B cell (primary cell): ENCODE measurements around the gene CLEC2A. TPM values are rescaled to one million over a fixed set of nuclear protein-coding genes. Genes with fewer than 3 reads are reported as not detected.

Experiments
- ATAC-seq: fragments of 200-7000 bp; cut with Tn5 transposase; one replicate; pipeline ENCODE4 v1.10.0; 2021; ENCODE audit warnings: low read depth, mild to moderate bottlenecking, moderate number of reproducible peaks, moderate library complexity
- CTCF ChIA-PET: fragments of 350-600 bp; sonication (Branson Sonifier 250); formaldehyde crosslinking; loops from one replicate; lab custom pipeline; 2021; ENCODE audit warnings: antibody characterized with exemption, inconsistent platforms; lab: Charles Lee
- POLR2A ChIA-PET: fragments of 350-600 bp; sonication (Branson Sonifier 250); formaldehyde crosslinking; loops from one replicate; lab custom pipeline; 2021; ENCODE audit warnings: antibody characterized with exemption; lab: Charles Lee
- DNase-seq: peaks from one replicate; pipeline ENCODE4 v3.0.0; 2013
- H2AFZ ChIP-seq: 2 replicates; pipeline ENCODE4 v1.6.1; 2012; ENCODE audit warnings: mild to moderate bottlenecking, low read depth, low read length; ENCODE audit not compliant: insufficient read depth, poor library complexity, severe bottlenecking
- H3K27ac ChIP-seq, 2 donors: 1 replicate in 1 of 2; 2 replicates in 1 of 2; pipeline ENCODE4 v1.5.1; 2012 to 2013; ENCODE audit warnings: low read length in 2 of 2, mild to moderate bottlenecking in 2 of 2, moderate library complexity in 1 of 2
- H3K27me3 ChIP-seq, 4 experiments: fragments of 200-600 bp in 1 of 4; sonication (generic) in 1 of 4; replicated peaks in 1 of 4; 1 replicate in 2 of 4; 2 replicates in 2 of 4; pipeline versions ENCODE4 v1.6.1 to v1.7.0; 2013 to 2016; ENCODE audit warnings: low read length in 3 of 4, mild to moderate bottlenecking in 2 of 4, mixed read lengths in 1 of 4, moderate library complexity in 1 of 4; ENCODE audit not compliant: insufficient read depth in 4 of 4, control insufficient read depth in 3 of 4; ENCODE audit errors: control extremely low read depth in 1 of 4
- H3K36me3 ChIP-seq, 2 experiments: replicated peaks in 1 of 2; 1 replicate in 1 of 2; 2 replicates in 1 of 2; pipeline versions ENCODE4 v1.6.1 to v1.7.1; 2013; ENCODE audit warnings: low read length in 1 of 2; ENCODE audit not compliant: insufficient read depth in 2 of 2, control insufficient read depth in 1 of 2; ENCODE audit errors: control extremely low read depth in 1 of 2, extremely low read depth in 1 of 2
- H3K4me1 ChIP-seq, 2 donors: fragments of 200-600 bp in 1 of 2; sonication (generic) in 1 of 2; 1 replicate in 1 of 2; 2 replicates in 1 of 2; pipeline versions ENCODE4 v1.5.1 to v1.6.1; 2013 to 2017; ENCODE audit warnings: low read length in 2 of 2; ENCODE audit not compliant: control insufficient read depth in 2 of 2, insufficient read depth in 2 of 2
- H3K4me2 ChIP-seq: replicated peaks from 2 replicates; pipeline ENCODE3; 2012; ENCODE audit warnings: mild to moderate bottlenecking, low read depth, low read length; ENCODE audit not compliant: poor library complexity, severe bottlenecking
- H3K4me3 ChIP-seq, 5 experiments: fragments of 200-600 bp in 1 of 5; sonication (generic) in 1 of 5; 1 replicate in 3 of 5; 2 replicates in 2 of 5; pipeline versions ENCODE4 v1.5.1 to v1.7.0; 2011 to 2016; ENCODE audit warnings: low read length in 4 of 5, mild to moderate bottlenecking in 4 of 5, low read depth in 2 of 5, control low read depth in 1 of 5, moderate library complexity in 1 of 5; ENCODE audit not compliant: insufficient read depth in 1 of 5; ENCODE audit errors: control extremely low read depth in 1 of 5, extremely low read depth in 1 of 5
- H3K79me2 ChIP-seq: fragments of 200-600 bp; sonication (generic); one replicate; pipeline ENCODE4 v1.6.0; 2016; ENCODE audit warnings: low read length; ENCODE audit not compliant: control insufficient read depth, insufficient read depth
- H3K9ac ChIP-seq: fragments of 200-600 bp; sonication (generic); 2 replicates; pipeline ENCODE4 v1.6.1; 2017; ENCODE audit warnings: mild to moderate bottlenecking, low read length, moderate library complexity
- H3K9me3 ChIP-seq, 3 donors: one replicate each; pipeline versions ENCODE4 v1.6.1 to v1.7.1; 2013; ENCODE audit warnings: low read length in 2 of 3; ENCODE audit not compliant: control insufficient read depth in 2 of 3, insufficient read depth in 1 of 3; ENCODE audit errors: control extremely low read depth in 1 of 3
- H4K20me1 ChIP-seq: 2 replicates; pipeline ENCODE4 v1.6.0; 2012; ENCODE audit warnings: mild to moderate bottlenecking, low read length; ENCODE audit not compliant: insufficient read depth, control insufficient read depth, poor library complexity, severe bottlenecking
- H3K27ac Mint-ChIP-seq: one replicate; pipeline ENCODE4 v1.8.0; 2021; ENCODE audit warnings: mixed read lengths
- H3K27me3 Mint-ChIP-seq: one replicate; pipeline ENCODE4 v1.8.0; 2021; ENCODE audit warnings: mixed read lengths
- H3K4me1 Mint-ChIP-seq: one replicate; pipeline ENCODE4 v1.8.0; 2021; ENCODE audit warnings: mixed read lengths
- H3K4me3 Mint-ChIP-seq: one replicate; pipeline ENCODE4 v1.8.0; 2021; ENCODE audit warnings: mixed read lengths
- H3K9me3 Mint-ChIP-seq: one replicate; pipeline ENCODE4 v1.8.0; 2022; ENCODE audit warnings: mixed read lengths; ENCODE audit not compliant: insufficient read depth
- EZH2 ChIP-seq: IDR thresholded peaks from 2 replicates; pipeline ENCODE4 v1.6.1; 2012; ENCODE audit warnings: borderline replicate concordance, low read depth, mild to moderate bottlenecking, moderate library complexity, low read length; ENCODE audit not compliant: insufficient read depth, poor library complexity, severe bottlenecking
- WGBS: methylation state at CpG from one replicate; pipeline ENCODE4 v1.1.5; 2013; ENCODE audit warnings: missing lambda C conversion rate; ENCODE audit not compliant: insufficient coverage; 5-methylcytosine and 5-hydroxymethylcytosine counted together
- intact Hi-C: fragments of 100-400 bp; cut with micrococcal nuclease; formaldehyde crosslinking; loops from one replicate; pipeline ENCODE4 v1.10.0; 2022
- polyA plus RNA-seq: library from polyadenylated mRNA; depleted of rRNA; stranded (reverse); fragments of >200 nt; gene quantifications from 2 replicates; pipeline ENCODE4 v1.2.3, GENCODE V29; 2012
- total RNA-seq, 2 donors: library from RNA; stranded (reverse); fragments of 120-200 nt in 1 of 2; gene quantifications; 1 replicate in 1 of 2; 2 replicates in 1 of 2; pipeline versions ENCODE4 v1.2.3 to v1.2.4, GENCODE V29; 2013 to 2022
- TF ChIP-seq, protein P1 (sequence below): fragments of 200-600 bp; IDR thresholded peaks from one replicate; pipeline ENCODE4 v1.8.0; 2022; ENCODE audit warnings: antibody characterized with exemption, mild to moderate bottlenecking

CLEC2A gene
- total and polyA plus RNA-seq, 2 donors (not counting 1 experiment from before 2014, with no cell fraction given) = not detected

DNA sequence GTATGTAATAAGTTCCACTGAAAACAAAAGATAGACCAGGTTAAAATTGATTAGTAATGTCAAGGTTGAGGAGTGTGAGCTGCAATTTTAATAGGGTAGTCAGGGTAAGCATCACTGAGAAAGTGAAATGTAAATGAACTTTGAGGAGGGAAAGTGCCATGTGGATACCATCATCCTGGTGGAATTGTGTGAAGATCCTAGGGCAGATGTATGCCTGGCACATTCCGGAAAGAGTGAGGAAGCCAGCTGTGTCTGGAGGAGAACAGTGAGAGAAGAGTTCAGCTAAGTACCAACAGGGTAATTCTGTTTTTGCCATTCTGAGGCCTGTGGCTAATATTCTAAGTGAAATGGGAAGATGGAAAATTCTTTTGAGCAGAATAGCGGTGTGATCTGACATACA is 2.9 kb upstream of the CLEC2A start:
- intact Hi-C loops = no loop called here

DNA sequence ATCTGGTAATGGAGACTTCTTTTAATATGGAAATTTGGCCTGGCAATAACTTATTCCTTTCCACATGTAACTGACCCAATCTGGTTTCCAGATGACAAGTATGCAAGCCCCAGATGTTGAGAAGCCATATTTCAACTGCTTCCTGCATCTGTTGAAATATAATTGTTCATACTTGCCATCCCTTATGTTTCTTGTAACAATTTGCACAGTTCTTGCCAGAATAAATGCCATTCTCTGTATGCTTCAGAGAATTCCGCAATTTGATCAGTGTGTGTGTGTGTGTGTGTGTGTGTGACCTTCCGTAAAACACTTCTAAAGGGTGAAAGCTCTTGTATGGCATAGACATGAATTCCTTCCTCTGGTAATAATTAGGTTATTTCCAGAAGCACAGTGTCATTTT is 1.8 kb upstream of the CLEC2A start:
- H3K27ac Mint-ChIP-seq = no peak overlapping the region
- no peak overlapping the region for H3K4me3 Mint-ChIP-seq
- no peaks in the 10 kb centered on the region for H3K36me3 ChIP-seq
- no peak for ATAC-seq
- ChIA-PET POLR2A (no interaction called here), CTCF (interaction anchor here (1.4 to 1.5 kb wide), 2 partner anchors 9 to 119 kb away, joined by 5 to 7 read pairs; no protein-coding TSS in a partner anchor)
- no peak overlapping the region for H3K9ac ChIP-seq
- H3K4me1 ChIP-seq = peaks cover 6 to 7% of the 10 kb centered on the region in 2 donors
- peaks cover 24% of the 10 kb centered on the region for H3K27me3 Mint-ChIP-seq
- peaks cover 3% of the 10 kb centered on the region for H3K4me1 Mint-ChIP-seq
- no peaks in the 10 kb centered on the region for H3K79me2 ChIP-seq
- H3K9me3 ChIP-seq = no peaks in the 10 kb centered on the region
- no peaks in the 10 kb centered on the region for H4K20me1 ChIP-seq
- no peak for DNase-seq
- no peak overlapping the region for H3K4me3 ChIP-seq
- no peak overlapping the region for H2AFZ ChIP-seq
- no CpG with 5 or more reads among the region's 2 CpGs for WGBS
- TF ChIP-seq, protein P1, sequence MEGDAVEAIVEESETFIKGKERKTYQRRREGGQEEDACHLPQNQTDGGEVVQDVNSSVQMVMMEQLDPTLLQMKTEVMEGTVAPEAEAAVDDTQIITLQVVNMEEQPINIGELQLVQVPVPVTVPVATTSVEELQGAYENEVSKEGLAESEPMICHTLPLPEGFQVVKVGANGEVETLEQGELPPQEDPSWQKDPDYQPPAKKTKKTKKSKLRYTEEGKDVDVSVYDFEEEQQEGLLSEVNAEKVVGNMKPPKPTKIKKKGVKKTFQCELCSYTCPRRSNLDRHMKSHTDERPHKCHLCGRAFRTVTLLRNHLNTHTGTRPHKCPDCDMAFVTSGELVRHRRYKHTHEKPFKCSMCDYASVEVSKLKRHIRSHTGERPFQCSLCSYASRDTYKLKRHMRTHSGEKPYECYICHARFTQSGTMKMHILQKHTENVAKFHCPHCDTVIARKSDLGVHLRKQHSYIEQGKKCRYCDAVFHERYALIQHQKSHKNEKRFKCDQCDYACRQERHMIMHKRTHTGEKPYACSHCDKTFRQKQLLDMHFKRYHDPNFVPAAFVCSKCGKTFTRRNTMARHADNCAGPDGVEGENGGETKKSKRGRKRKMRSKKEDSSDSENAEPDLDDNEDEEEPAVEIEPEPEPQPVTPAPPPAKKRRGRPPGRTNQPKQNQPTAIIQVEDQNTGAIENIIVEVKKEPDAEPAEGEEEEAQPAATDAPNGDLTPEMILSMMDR = no peak
- no peak for TF ChIP-seq EZH2
- no peaks in the 10 kb centered on the region for H3K9me3 Mint-ChIP-seq
- no peak overlapping the region for H3K27ac ChIP-seq
- intact Hi-C loops = no loop called here
- H3K27me3 ChIP-seq = peaks cover 0 to 4% (median 0%) of the 10 kb centered on the region in 4 experiments
- no peak overlapping the region for H3K4me2 ChIP-seq

More for the DNA sequence above, 2.9 kb upstream of the CLEC2A start:
- Histone ChIP-seq H3K79me2 (no peaks in the 10 kb centered on the region), H3K4me1 (peaks cover 6 to 7% of the 10 kb centered on the region in 2 donors), H3K4me3 (no peak overlapping the region), H3K27me3 (peaks cover 0 to 4% (median 0%) of the 10 kb centered on the region in 4 experiments), H2AFZ (no peak overlapping the region), H4K20me1 (no peaks in the 10 kb centered on the region), H3K9me3 (no peaks in the 10 kb centered on the region), H3K4me2 (no peak overlapping the region), H3K36me3 (no peaks in the 10 kb centered on the region), H3K27ac (no peak overlapping the region), H3K9ac (no peak overlapping the region)
- CTCF ChIA-PET = interaction anchor here (1.2 to 1.5 kb wide), 3 partner anchors 10 to 185 kb away, joined by 5 to 7 read pairs (median 5); no protein-coding TSS in a partner anchor
- H3K27ac Mint-ChIP-seq = no peak overlapping the region
- TF ChIP-seq EZH2 = no peak
- TF ChIP-seq, protein P1 = no peak
- DNase-seq (no peak), ATAC-seq (no peak)
- 100% methylated on average over 1 of the region's 2 CpGs for WGBS
- H3K9me3 Mint-ChIP-seq = no peaks in the 10 kb centered on the region
- H3K4me3 Mint-ChIP-seq = no peak overlapping the region
- H3K4me1 Mint-ChIP-seq = peaks cover 3% of the 10 kb centered on the region
- POLR2A ChIA-PET = no interaction called here
- H3K27me3 Mint-ChIP-seq = peaks cover 29% of the 10 kb centered on the region
